ENCODE results near the gene DPYD.

- TF ChIP-seq POLR2A (IDR thresholded peaks at IDR 0.05): no peak
- no peak for TF ChIP-seq CTCF (IDR thresholded peaks at IDR 0.05)
Observed at GRCh38 chr1:97364086-97364485, 556.7 kb downstream of the DPYD start.

Measured in ovary (tissue), 3 donors.